ENCODE data around the gene KCNIP1. TPM values are rescaled to one million over a fixed set of nuclear protein-coding genes. Genes with fewer than 3 reads are reported as not detected.

The KCNIP1 gene
- polyA plus RNA-seq, 3 donors: not detected

GRCh38 chr5:170591054-170591453, 87.2 kb downstream of the KCNIP1 start:
- no peak for DNase-seq
- Histone ChIP-seq H3K4me2 (replicated peaks; ENCODE audit: extremely low read depth, low read length, poor library complexity, severe bottlenecking) (no peak overlapping the region), H3K9ac (ENCODE audit: insufficient read depth, low read length, poor library complexity, severe bottlenecking) (no peak overlapping the region), H3K27me3 (ENCODE audit: control insufficient read depth in 2 of 2, insufficient read depth in 2 of 2, low read length in 2 of 2) (no peaks in the 10 kb centered on the region), H4K20me1 (ENCODE audit: insufficient read depth, low read length) (no peaks in the 10 kb centered on the region), H2AFZ (ENCODE audit: insufficient read depth, low read depth, low read length, poor library complexity, severe bottlenecking) (no peak overlapping the region), H3K79me2 (ENCODE audit: insufficient read depth, low read length) (no peaks in the 10 kb centered on the region), H3K9me3 (replicated peaks in 1 of 2; ENCODE audit: control insufficient read depth in 1 of 2, insufficient read depth in 1 of 2, low read length in 2 of 2) (no peaks in the 10 kb centered on the region), H3K27ac (ENCODE audit: low read depth in 1 of 2, low read length in 2 of 2) (no peak overlapping the region), H3K4me1 (ENCODE audit: control insufficient read depth in 1 of 2, insufficient read depth in 2 of 2, low read length in 2 of 2) (no peaks in the 10 kb centered on the region), H3K36me3 (replicated peaks in 1 of 2; ENCODE audit: control insufficient read depth in 1 of 2, insufficient read depth in 2 of 2, low read length in 2 of 2) (no peaks in the 10 kb centered on the region), H3K4me3 (replicated peaks in 1 of 3; ENCODE audit: low read depth in 2 of 3, low read length in 3 of 3) (no peak overlapping the region)
- no peaks in the 10 kb centered on the region for H3K36me3 Mint-ChIP-seq
- H3K4me1 Mint-ChIP-seq: no peaks in the 10 kb centered on the region
- peaks cover 2 to 9% (median 8%) of the 10 kb centered on the region in 3 donors for H3K27me3 Mint-ChIP-seq (ENCODE audit: low read depth in 3 of 3)
- TF ChIP-seq, protein P1, sequence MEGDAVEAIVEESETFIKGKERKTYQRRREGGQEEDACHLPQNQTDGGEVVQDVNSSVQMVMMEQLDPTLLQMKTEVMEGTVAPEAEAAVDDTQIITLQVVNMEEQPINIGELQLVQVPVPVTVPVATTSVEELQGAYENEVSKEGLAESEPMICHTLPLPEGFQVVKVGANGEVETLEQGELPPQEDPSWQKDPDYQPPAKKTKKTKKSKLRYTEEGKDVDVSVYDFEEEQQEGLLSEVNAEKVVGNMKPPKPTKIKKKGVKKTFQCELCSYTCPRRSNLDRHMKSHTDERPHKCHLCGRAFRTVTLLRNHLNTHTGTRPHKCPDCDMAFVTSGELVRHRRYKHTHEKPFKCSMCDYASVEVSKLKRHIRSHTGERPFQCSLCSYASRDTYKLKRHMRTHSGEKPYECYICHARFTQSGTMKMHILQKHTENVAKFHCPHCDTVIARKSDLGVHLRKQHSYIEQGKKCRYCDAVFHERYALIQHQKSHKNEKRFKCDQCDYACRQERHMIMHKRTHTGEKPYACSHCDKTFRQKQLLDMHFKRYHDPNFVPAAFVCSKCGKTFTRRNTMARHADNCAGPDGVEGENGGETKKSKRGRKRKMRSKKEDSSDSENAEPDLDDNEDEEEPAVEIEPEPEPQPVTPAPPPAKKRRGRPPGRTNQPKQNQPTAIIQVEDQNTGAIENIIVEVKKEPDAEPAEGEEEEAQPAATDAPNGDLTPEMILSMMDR (IDR thresholded peaks at IDR 0.05): no peak
- 91% methylated on average over 1 of the region's 5 CpGs for WGBS (ENCODE audit: insufficient coverage)
- no peak overlapping the region for H3K4me3 Mint-ChIP-seq
- peaks cover 0 to 4% (median 0%) of the 10 kb centered on the region in 7 donors for H3K9me3 Mint-ChIP-seq
- intact Hi-C loops (cut with micrococcal nuclease): no loop called here
- H3K27ac Mint-ChIP-seq: no peak overlapping the region

- no peak for DNase-seq
- H3K4me3 Mint-ChIP-seq: no peak overlapping the region
- no peaks in the 10 kb centered on the region for H3K36me3 Mint-ChIP-seq
- Histone ChIP-seq H3K9ac (ENCODE audit: insufficient read depth, low read length, poor library complexity, severe bottlenecking) (no peak overlapping the region), H3K9me3 (replicated peaks in 1 of 2; ENCODE audit: control insufficient read depth in 1 of 2, insufficient read depth in 1 of 2, low read length in 2 of 2) (no peaks in the 10 kb centered on the region), H3K4me1 (ENCODE audit: control insufficient read depth in 1 of 2, insufficient read depth in 2 of 2, low read length in 2 of 2) (no peaks in the 10 kb centered on the region), H3K79me2 (ENCODE audit: insufficient read depth, low read length) (no peaks in the 10 kb centered on the region), H3K4me3 (replicated peaks in 1 of 3; ENCODE audit: low read depth in 2 of 3, low read length in 3 of 3) (no peak overlapping the region), H2AFZ (ENCODE audit: insufficient read depth, low read depth, low read length, poor library complexity, severe bottlenecking) (no peak overlapping the region), H3K27me3 (ENCODE audit: control insufficient read depth in 2 of 2, insufficient read depth in 2 of 2, low read length in 2 of 2) (peaks cover 0 to 17% of the 10 kb centered on the region in 2 donors), H3K27ac (ENCODE audit: low read depth in 1 of 2, low read length in 2 of 2) (no peak overlapping the region), H3K36me3 (replicated peaks in 1 of 2; ENCODE audit: control insufficient read depth in 1 of 2, insufficient read depth in 2 of 2, low read length in 2 of 2) (no peaks in the 10 kb centered on the region), H3K4me2 (replicated peaks; ENCODE audit: extremely low read depth, low read length, poor library complexity, severe bottlenecking) (no peak overlapping the region), H4K20me1 (ENCODE audit: insufficient read depth, low read length) (no peaks in the 10 kb centered on the region)
- H3K27ac Mint-ChIP-seq: no peak overlapping the region
- TF ChIP-seq, protein P1 (IDR thresholded peaks at IDR 0.05): no peak
- peaks cover 11 to 22% (median 20%) of the 10 kb centered on the region in 3 donors for H3K27me3 Mint-ChIP-seq (ENCODE audit: low read depth in 3 of 3)
- WGBS (ENCODE audit: insufficient coverage): 70% methylated on average over 4 of the region's 4 CpGs
- H3K9me3 Mint-ChIP-seq: no peaks in the 10 kb centered on the region
- no peaks in the 10 kb centered on the region for H3K4me1 Mint-ChIP-seq
- intact Hi-C loops (cut with micrococcal nuclease): no loop called here
These were observed 92.7 kb downstream of the KCNIP1 start for GRCh38 chr5:170596482-170597044.
